ENCODE data around the gene EXOC6B.

EXOC6B gene

GRCh38 chr2:72263043-72263775, 562.6 kb downstream of the EXOC6B start:
- DNase-seq: no peak

- no peak for DNase-seq
Observed at GRCh38 chr2:72261076-72261475, 564.8 kb downstream of the EXOC6B start.

GRCh38 chr2:72255540-72255939, 570.3 kb downstream of the EXOC6B start:
- DNase-seq: no peak

- no peak for DNase-seq
Observed at GRCh38 chr2:72254831-72255451, 570.9 kb downstream of the EXOC6B start.

- DNase-seq: no peak
Observed at GRCh38 chr2:72238311-72238710, 587.5 kb downstream of the EXOC6B start.

- DNase-seq: no peak
Observed at GRCh38 chr2:72237549-72237948, 588.3 kb downstream of the EXOC6B start.

- DNase-seq: no peak
Observed at GRCh38 chr2:72236445-72237067, 589.3 kb downstream of the EXOC6B start.

GRCh38 chr2:72235497-72236415, 590.1 kb downstream of the EXOC6B start:
- no peak for DNase-seq

GRCh38 chr2:72233211-72233610, 592.6 kb downstream of the EXOC6B start:
- no peak for DNase-seq

- no peak for DNase-seq
Observed at GRCh38 chr2:72222829-72223564, 602.8 kb downstream of the EXOC6B start.

- peak in 1 of 3 donors; percentile 1 for DNase-seq
Observed at GRCh38 chr2:72220170-72220569, 605.7 kb downstream of the EXOC6B start.

GRCh38 chr2:72214429-72215143, 611.2 kb downstream of the EXOC6B start:
- DNase-seq: no peak

- DNase-seq: no peak
Observed at GRCh38 chr2:72212486-72212855, 613.4 kb downstream of the EXOC6B start.

GRCh38 chr2:72211777-72212485, 613.9 kb downstream of the EXOC6B start:
- DNase-seq: no peak

- DNase-seq: peak in 1 of 3 donors; percentile 3
Observed at GRCh38 chr2:72211350-72211749, 614.5 kb downstream of the EXOC6B start.

GRCh38 chr2:72210470-72210869, 615.4 kb downstream of the EXOC6B start:
- no peak for DNase-seq

GRCh38 chr2:72208225-72208624, 617.6 kb downstream of the EXOC6B start:
- no peak for DNase-seq

GRCh38 chr2:72207334-72207733, 618.5 kb downstream of the EXOC6B start:
- DNase-seq: no peak

GRCh38 chr2:72205504-72205881, 620.3 kb downstream of the EXOC6B start:
- no peak for DNase-seq

GRCh38 chr2:72204786-72205503, 620.9 kb downstream of the EXOC6B start:
- DNase-seq: no peak
